ENCODE results near the gene IL1RAPL2. TPM values are rescaled to one million over a fixed set of nuclear protein-coding genes. Genes with fewer than 3 reads are reported as not detected.

IL1RAPL2 gene
- total and polyA plus RNA-seq, 2 of the 8 experiments (the other 6 are each of a cell fraction or from before 2014, with no cell fraction given): 0.20 to 1.3 TPM

DNA sequence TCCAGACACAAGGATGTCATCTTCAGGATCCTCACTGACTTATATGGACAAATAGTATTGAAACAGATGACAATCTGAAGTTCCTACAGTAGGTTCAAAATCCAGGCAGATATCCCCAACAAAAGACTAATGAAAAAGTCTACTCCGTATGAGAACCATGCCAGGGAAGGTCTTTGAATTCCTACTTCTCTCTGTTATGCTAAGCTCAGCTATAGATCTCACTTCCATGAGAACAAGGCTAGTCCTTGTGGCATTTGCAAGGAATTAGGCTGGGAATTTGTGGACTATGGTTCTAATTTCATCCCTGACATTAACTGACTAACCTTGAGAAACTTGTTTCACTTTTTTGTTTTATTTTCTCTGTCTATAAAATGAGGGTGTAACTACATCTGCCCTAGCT lies 229.8 kb downstream of the IL1RAPL2 start:
- Histone ChIP-seq H3K14ac (ENCODE audit: insufficient read length) (no peak overlapping the region), H3K79me2 (ENCODE audit: control insufficient read depth in 1 of 2, insufficient read depth in 2 of 2, low read length in 2 of 2) (no peaks in the 10 kb centered on the region), H3K79me1 (ENCODE audit: low read depth, low read length) (no peaks in the 10 kb centered on the region), H4K8ac (ENCODE audit: extremely low read depth, insufficient read depth, low read length) (no peak overlapping the region), H2BK15ac (ENCODE audit: low read length) (no peak overlapping the region), H3K27me3 (replicated peaks in 1 of 4; ENCODE audit: control insufficient read depth in 3 of 4, extremely low read depth in 1 of 4, insufficient read depth in 3 of 4, low read length in 3 of 4) (no peaks in the 10 kb centered on the region), H2BK12ac (ENCODE audit: low read depth, low read length) (no peak overlapping the region), H3K27ac (ENCODE audit: low read depth, low read length) (no peak overlapping the region; the same call in 1 of the 2 replicates), H3K18ac (ENCODE audit: extremely low read depth, low read length) (no peak overlapping the region), H3K4me2 (ENCODE audit: insufficient read depth in 1 of 2, low read depth in 2 of 2, low read length in 2 of 2) (no peak overlapping the region; a peak in 1 of 4 replicates), H2AFZ (ENCODE audit: low read length) (no peak overlapping the region), H4K91ac (replicated peaks; ENCODE audit: insufficient read length, low read length) (no peak overlapping the region), H3K9me3 (ENCODE audit: insufficient read depth in 2 of 2, low read depth in 1 of 2, low read length in 1 of 2) (no peaks in the 10 kb centered on the region), H3K9ac (replicated peaks in 1 of 4; ENCODE audit: extremely low read depth in 1 of 4, low read depth in 3 of 4, low read length in 3 of 4) (no peak overlapping the region), H2AK5ac (ENCODE audit: low read depth, low read length) (no peak overlapping the region), H3K4me1 (replicated peaks in 1 of 4; ENCODE audit: control insufficient read depth in 3 of 4, insufficient read depth in 4 of 4, low read length in 3 of 4) (no peaks in the 10 kb centered on the region), H3K36me3 (ENCODE audit: control insufficient read depth in 2 of 4, insufficient read depth in 4 of 4, low read length in 3 of 4) (no peaks in the 10 kb centered on the region), H4K5ac (ENCODE audit: insufficient read length, low read depth, low read length) (no peak overlapping the region), H3K4ac (replicated peaks; ENCODE audit: insufficient read length, low read depth, low read length) (no peak overlapping the region), H3K4me3 (ENCODE audit: extremely low read depth in 1 of 4, insufficient read depth in 2 of 4, low read depth in 3 of 4, low read length in 4 of 4) (no peak overlapping the region), H3K23me2 (ENCODE audit: low read depth, low read length) (no peaks in the 10 kb centered on the region), H3K23ac (ENCODE audit: insufficient read length) (no peak overlapping the region), H2BK120ac (replicated peaks; ENCODE audit: low read depth, low read length) (no peak overlapping the region), H3K56ac (replicated peaks; ENCODE audit: insufficient read length, low read depth, low read length) (no peak overlapping the region), H2BK5ac (ENCODE audit: low read depth, low read length) (no peak overlapping the region), H2BK20ac (ENCODE audit: low read length) (no peak overlapping the region), H4K20me1 (replicated peaks in 1 of 2; ENCODE audit: control insufficient read depth in 1 of 2, insufficient read depth in 2 of 2, low read length in 2 of 2) (no peaks in the 10 kb centered on the region)
- FAIRE-seq (peak; percentile 86), DNase-seq (ENCODE audit: low read depth in 1 of 2, low spot score in 2 of 2) (no peak)
- POLR2A ChIA-PET (ENCODE audit: partially characterized antibody): no interaction called here
- CTCF ChIA-PET (ENCODE audit: partially characterized antibody): no interaction called here
- WGBS, 2 experiments (ENCODE audit: extremely low coverage in 1 of 2, insufficient coverage in 1 of 2, insufficient read length in 1 of 2, insufficient replicate concordance in 2 of 2, low coverage in 1 of 2, low lambda C conversion rate in 2 of 2, missing lambda C conversion rate in 1 of 2): 9% methylated on average over 1 of the region's 1 CpG; no CpG with 5 or more reads in 1 of the 2 experiments
- TF ChIP-seq EGR1 (IDR thresholded peaks at IDR 0.05; ENCODE audit: borderline replicate concordance, low read depth, low read length) (no peak), BCL11A (IDR thresholded peaks at IDR 0.05; ENCODE audit: low read depth in 2 of 2, low read length in 2 of 2) (no peak), HDAC6 (IDR thresholded peaks at IDR 0.05; ENCODE audit: low read depth, low read length) (no peak), TAF7 (optimal IDR thresholded peaks at IDR 0.05; ENCODE audit: borderline replicate concordance, low read depth, low read length) (no peak), BACH1 (IDR thresholded peaks at IDR 0.05; ENCODE audit: low read length) (no peak), CBX5 (IDR thresholded peaks at IDR 0.05; ENCODE audit: low read depth, low read length) (no peak), CEBPB (IDR thresholded peaks at IDR 0.05; ENCODE audit: low read depth, low read length) (no peak), GTF2F1 (IDR thresholded peaks at IDR 0.05; ENCODE audit: borderline replicate concordance, low read depth, low read length) (no peak), TEAD4 (IDR thresholded peaks at IDR 0.05; ENCODE audit: low read depth, low read length) (no peak), SIN3A (conservative IDR thresholded peaks at IDR 0.05 in 1 of 2, IDR thresholded peaks at IDR 0.05 in 1 of 2; ENCODE audit: low read depth in 1 of 2, low read length in 2 of 2) (no peak), SUZ12 (IDR thresholded peaks at IDR 0.05; ENCODE audit: low read length) (no peak), NRF1 (IDR thresholded peaks at IDR 0.05; ENCODE audit: low read depth, low read length) (no peak)
- TF ChIP-seq, protein P1, sequence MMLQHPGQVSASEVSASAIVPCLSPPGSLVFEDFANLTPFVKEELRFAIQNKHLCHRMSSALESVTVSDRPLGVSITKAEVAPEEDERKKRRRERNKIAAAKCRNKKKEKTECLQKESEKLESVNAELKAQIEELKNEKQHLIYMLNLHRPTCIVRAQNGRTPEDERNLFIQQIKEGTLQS (IDR thresholded peaks at IDR 0.05; ENCODE audit: insufficient read depth, low read depth, low read length): no peak
- TF ChIP-seq, protein P2, sequence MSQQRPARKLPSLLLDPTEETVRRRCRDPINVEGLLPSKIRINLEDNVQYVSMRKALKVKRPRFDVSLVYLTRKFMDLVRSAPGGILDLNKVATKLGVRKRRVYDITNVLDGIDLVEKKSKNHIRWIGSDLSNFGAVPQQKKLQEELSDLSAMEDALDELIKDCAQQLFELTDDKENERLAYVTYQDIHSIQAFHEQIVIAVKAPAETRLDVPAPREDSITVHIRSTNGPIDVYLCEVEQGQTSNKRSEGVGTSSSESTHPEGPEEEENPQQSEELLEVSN (IDR thresholded peaks at IDR 0.05): no peak

All from H1 (cell line).